ENCODE measurements around the gene GJB3. TPM values are rescaled to one million over a fixed set of nuclear protein-coding genes. Genes with fewer than 3 reads are reported as not detected.
A peak's percentile ranks its signal among the peaks of the same experiment; 100 is the strongest.

GJB3 gene
- total and polyA plus RNA-seq, 2 of the 13 experiments (the other 11 are each of a cell fraction or from before 2014, with no cell fraction given), result not detected

DNA sequence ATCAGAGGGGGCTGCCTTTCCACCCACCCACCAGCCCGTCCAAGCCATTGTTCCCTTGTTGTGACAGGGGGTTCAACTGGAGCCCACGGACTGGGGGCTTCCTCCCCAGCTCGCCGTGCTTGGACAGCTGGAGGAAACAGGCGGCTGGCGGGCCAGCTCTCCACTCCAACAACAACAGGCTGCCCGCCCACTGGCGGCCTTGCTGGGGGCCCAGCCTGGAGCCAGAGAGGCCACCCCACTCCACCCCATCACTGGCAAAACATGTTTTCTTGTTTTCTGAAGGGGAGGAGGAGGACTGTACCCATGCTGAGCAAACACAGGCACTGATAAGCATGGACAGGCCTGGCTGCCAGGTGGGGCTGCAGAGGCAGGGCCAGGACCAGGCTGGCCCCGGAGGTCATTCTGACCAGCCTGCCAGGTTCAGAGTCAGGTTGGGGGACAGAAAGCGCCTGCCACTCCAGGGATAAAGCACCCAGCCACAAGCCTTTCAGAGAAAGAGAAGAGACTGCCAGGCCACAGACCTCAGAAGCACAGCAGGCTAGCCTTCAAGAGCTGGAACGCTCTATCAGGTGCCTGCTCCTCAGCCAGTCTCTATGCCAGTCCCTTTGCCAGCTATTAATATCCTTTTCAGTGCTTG lies 44.6 kb downstream of the GJB3 start (continued):
- TF ChIP-seq, protein P1, sequence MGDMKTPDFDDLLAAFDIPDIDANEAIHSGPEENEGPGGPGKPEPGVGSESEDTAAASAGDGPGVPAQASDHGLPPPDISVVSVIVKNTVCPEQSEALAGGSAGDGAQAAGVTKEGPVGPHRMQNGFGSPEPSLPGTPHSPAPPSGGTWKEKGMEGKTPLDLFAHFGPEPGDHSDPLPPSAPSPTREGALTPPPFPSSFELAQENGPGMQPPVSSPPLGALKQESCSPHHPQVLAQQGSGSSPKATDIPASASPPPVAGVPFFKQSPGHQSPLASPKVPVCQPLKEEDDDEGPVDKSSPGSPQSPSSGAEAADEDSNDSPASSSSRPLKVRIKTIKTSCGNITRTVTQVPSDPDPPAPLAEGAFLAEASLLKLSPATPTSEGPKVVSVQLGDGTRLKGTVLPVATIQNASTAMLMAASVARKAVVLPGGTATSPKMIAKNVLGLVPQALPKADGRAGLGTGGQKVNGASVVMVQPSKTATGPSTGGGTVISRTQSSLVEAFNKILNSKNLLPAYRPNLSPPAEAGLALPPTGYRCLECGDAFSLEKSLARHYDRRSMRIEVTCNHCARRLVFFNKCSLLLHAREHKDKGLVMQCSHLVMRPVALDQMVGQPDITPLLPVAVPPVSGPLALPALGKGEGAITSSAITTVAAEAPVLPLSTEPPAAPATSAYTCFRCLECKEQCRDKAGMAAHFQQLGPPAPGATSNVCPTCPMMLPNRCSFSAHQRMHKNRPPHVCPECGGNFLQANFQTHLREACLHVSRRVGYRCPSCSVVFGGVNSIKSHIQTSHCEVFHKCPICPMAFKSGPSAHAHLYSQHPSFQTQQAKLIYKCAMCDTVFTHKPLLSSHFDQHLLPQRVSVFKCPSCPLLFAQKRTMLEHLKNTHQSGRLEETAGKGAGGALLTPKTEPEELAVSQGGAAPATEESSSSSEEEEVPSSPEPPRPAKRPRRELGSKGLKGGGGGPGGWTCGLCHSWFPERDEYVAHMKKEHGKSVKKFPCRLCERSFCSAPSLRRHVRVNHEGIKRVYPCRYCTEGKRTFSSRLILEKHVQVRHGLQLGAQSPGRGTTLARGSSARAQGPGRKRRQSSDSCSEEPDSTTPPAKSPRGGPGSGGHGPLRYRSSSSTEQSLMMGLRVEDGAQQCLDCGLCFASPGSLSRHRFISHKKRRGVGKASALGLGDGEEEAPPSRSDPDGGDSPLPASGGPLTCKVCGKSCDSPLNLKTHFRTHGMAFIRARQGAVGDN (CRISPR knock-in tag; IDR thresholded peaks at IDR 0.05), result peak; percentile 75
- no peak for TF ChIP-seq ZKSCAN8 (CRISPR knock-in tag; IDR thresholded peaks at IDR 0.05; ENCODE audit: borderline replicate concordance)
- no peak for TF ChIP-seq ZNF382 (CRISPR knock-in tag; IDR thresholded peaks at IDR 0.05; ENCODE audit: borderline replicate concordance)
- no peak for TF ChIP-seq SALL2 (CRISPR knock-in tag; IDR thresholded peaks at IDR 0.05)
- no peak for TF ChIP-seq ZFP36L2 (CRISPR knock-in tag; IDR thresholded peaks at IDR 0.05)
- no peak for TF ChIP-seq ZNF496 (CRISPR knock-in tag; IDR thresholded peaks at IDR 0.05; ENCODE audit: insufficient replicate concordance)
- TF ChIP-seq, protein P2, sequence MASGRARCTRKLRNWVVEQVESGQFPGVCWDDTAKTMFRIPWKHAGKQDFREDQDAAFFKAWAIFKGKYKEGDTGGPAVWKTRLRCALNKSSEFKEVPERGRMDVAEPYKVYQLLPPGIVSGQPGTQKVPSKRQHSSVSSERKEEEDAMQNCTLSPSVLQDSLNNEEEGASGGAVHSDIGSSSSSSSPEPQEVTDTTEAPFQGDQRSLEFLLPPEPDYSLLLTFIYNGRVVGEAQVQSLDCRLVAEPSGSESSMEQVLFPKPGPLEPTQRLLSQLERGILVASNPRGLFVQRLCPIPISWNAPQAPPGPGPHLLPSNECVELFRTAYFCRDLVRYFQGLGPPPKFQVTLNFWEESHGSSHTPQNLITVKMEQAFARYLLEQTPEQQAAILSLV (CRISPR knock-in tag; IDR thresholded peaks at IDR 0.05; ENCODE audit: borderline replicate concordance), result no peak; the same call in 1 of the 2 replicates
- TF ChIP-seq ZNF883 (CRISPR knock-in tag; IDR thresholded peaks at IDR 0.05; ENCODE audit: not compliant biosample characterization), result peak; percentile 51
- TF ChIP-seq GTF2F1 (IDR thresholded peaks at IDR 0.05; ENCODE audit: low read length), result no peak
- TF ChIP-seq ZNF607 (CRISPR knock-in tag; IDR thresholded peaks at IDR 0.05; ENCODE audit: borderline replicate concordance), result no peak
- TF ChIP-seq HNRNPLL (IDR thresholded peaks at IDR 0.05; ENCODE audit: low read depth, low read length, poor library complexity, severe bottlenecking), result no peak
- TF ChIP-seq KDM5B (CRISPR knock-in tag; IDR thresholded peaks at IDR 0.05; ENCODE audit: borderline replicate concordance), result no peak
- TF ChIP-seq ZMAT3 (CRISPR knock-in tag; conservative IDR thresholded peaks at IDR 0.05), result 0 out of 2 replicates have a peak, but pooled peaks have one; percentile 47
- no peak for TF ChIP-seq NKX3-1 (CRISPR knock-in tag; IDR thresholded peaks at IDR 0.05)
- TF ChIP-seq MIXL1 (CRISPR knock-in tag; IDR thresholded peaks at IDR 0.05), result no peak
- TF ChIP-seq TAF1 (CRISPR knock-in tag; IDR thresholded peaks at IDR 0.05), result no peak
- TF ChIP-seq, protein P3, sequence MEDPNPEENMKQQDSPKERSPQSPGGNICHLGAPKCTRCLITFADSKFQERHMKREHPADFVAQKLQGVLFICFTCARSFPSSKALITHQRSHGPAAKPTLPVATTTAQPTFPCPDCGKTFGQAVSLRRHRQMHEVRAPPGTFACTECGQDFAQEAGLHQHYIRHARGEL (CRISPR knock-in tag; IDR thresholded peaks at IDR 0.05), result no peak
- no peak for TF ChIP-seq TP53 (CRISPR knock-in tag; conservative IDR thresholded peaks at IDR 0.05)
- TF ChIP-seq, protein P4, sequence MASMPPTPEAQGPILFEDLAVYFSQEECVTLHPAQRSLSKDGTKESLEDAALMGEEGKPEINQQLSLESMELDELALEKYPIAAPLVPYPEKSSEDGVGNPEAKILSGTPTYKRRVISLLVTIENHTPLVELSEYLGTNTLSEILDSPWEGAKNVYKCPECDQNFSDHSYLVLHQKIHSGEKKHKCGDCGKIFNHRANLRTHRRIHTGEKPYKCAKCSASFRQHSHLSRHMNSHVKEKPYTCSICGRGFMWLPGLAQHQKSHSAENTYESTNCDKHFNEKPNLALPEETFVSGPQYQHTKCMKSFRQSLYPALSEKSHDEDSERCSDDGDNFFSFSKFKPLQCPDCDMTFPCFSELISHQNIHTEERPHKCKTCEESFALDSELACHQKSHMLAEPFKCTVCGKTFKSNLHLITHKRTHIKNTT (CRISPR knock-in tag; IDR thresholded peaks at IDR 0.05), result no peak
